Measurements from ENCODE around the gene GSTM2. TPM values are rescaled to one million over a fixed set of nuclear protein-coding genes. Genes with fewer than 3 reads are reported as not detected.
"Not testable (repeated sequence)": the region's sequence is repeated elsewhere in the genome, so short reads cannot be mapped to it uniquely, and the experiment has no call there.

Gene GSTM2
- total and polyA plus RNA-seq, 2 donors (not counting 3 experiments of a cell fraction or from before 2014, with no cell fraction given): 21.5 to 23.6 TPM

GRCh38 chr1:109685399-109685798 is 17.5 kb downstream of the GSTM2 start:
- H4K20me1 ChIP-seq (replicated peaks; ENCODE audit: control insufficient read depth, extremely low read depth, insufficient read depth, low read length); FAIRE-seq; H3K79me2 ChIP-seq (ENCODE audit: control insufficient read depth, insufficient read depth, low read length); H3K36me3 ChIP-seq (ENCODE audit: control insufficient read depth in 2 of 2, extremely low read depth in 1 of 2, insufficient read depth in 2 of 2, low read length in 2 of 2); H3K4me2 ChIP-seq (ENCODE audit: insufficient read depth, low read length); H3K4me1 ChIP-seq (ENCODE audit: control insufficient read depth, extremely low read depth, insufficient read depth, low read length); H2AFZ ChIP-seq (ENCODE audit: low read depth, low read length); intact Hi-C loops (cut with micrococcal nuclease); BruUV-seq (replicated peaks); DNase-seq (ENCODE audit: low read depth, low spot score); H3K9ac ChIP-seq (replicated peaks; ENCODE audit: extremely low read depth, insufficient read depth, low read length); CTCF ChIA-PET; H3K27me3 ChIP-seq (ENCODE audit: control insufficient read depth in 2 of 2, insufficient read depth in 2 of 2, low read length in 2 of 2); dilution Hi-C loops (cut with MboI; ENCODE audit: extremely low pct_ligation_motif_present, low sequenced_read_pairs); H3K27ac ChIP-seq (ENCODE audit: insufficient read depth, low read depth, low read length); POLR2A ChIA-PET; H3K9me3 ChIP-seq (replicated peaks; ENCODE audit: control insufficient read depth, insufficient read depth, low read length); H3K9me1 ChIP-seq (replicated peaks; ENCODE audit: control insufficient read depth, extremely low read depth, insufficient read depth, low read length); H3K4me3 ChIP-seq (replicated peaks in 1 of 3; ENCODE audit: insufficient read depth in 1 of 3, low read depth in 1 of 3, low read length in 3 of 3): not testable (repeated sequence)

GRCh38 chr1:109685890-109686289 is 18.0 kb downstream of the GSTM2 start:
- H2AFZ ChIP-seq (ENCODE audit: low read depth, low read length); H3K36me3 ChIP-seq (ENCODE audit: control insufficient read depth in 2 of 2, extremely low read depth in 1 of 2, insufficient read depth in 2 of 2, low read length in 2 of 2); H3K27me3 ChIP-seq (ENCODE audit: control insufficient read depth in 2 of 2, insufficient read depth in 2 of 2, low read length in 2 of 2); FAIRE-seq; H4K20me1 ChIP-seq (replicated peaks; ENCODE audit: control insufficient read depth, extremely low read depth, insufficient read depth, low read length); H3K27ac ChIP-seq (ENCODE audit: insufficient read depth, low read depth, low read length); CTCF ChIA-PET; BruUV-seq (replicated peaks); H3K4me1 ChIP-seq (ENCODE audit: control insufficient read depth, extremely low read depth, insufficient read depth, low read length); H3K4me2 ChIP-seq (ENCODE audit: insufficient read depth, low read length); H3K79me2 ChIP-seq (ENCODE audit: control insufficient read depth, insufficient read depth, low read length); POLR2A ChIA-PET; dilution Hi-C loops (cut with MboI; ENCODE audit: extremely low pct_ligation_motif_present, low sequenced_read_pairs); H3K9me1 ChIP-seq (replicated peaks; ENCODE audit: control insufficient read depth, extremely low read depth, insufficient read depth, low read length); intact Hi-C loops (cut with micrococcal nuclease); H3K9me3 ChIP-seq (replicated peaks; ENCODE audit: control insufficient read depth, insufficient read depth, low read length); DNase-seq (ENCODE audit: low read depth, low spot score); H3K9ac ChIP-seq (replicated peaks; ENCODE audit: extremely low read depth, insufficient read depth, low read length); H3K4me3 ChIP-seq (replicated peaks in 1 of 3; ENCODE audit: insufficient read depth in 1 of 3, low read depth in 1 of 3, low read length in 3 of 3): not testable (repeated sequence)

- H3K4me2 ChIP-seq (ENCODE audit: insufficient read depth, low read length); H3K9me1 ChIP-seq (replicated peaks; ENCODE audit: control insufficient read depth, extremely low read depth, insufficient read depth, low read length); BruUV-seq (replicated peaks); H3K9me3 ChIP-seq (replicated peaks; ENCODE audit: control insufficient read depth, insufficient read depth, low read length); dilution Hi-C loops (cut with MboI; ENCODE audit: extremely low pct_ligation_motif_present, low sequenced_read_pairs); intact Hi-C loops (cut with micrococcal nuclease); H3K27me3 ChIP-seq (ENCODE audit: control insufficient read depth in 2 of 2, insufficient read depth in 2 of 2, low read length in 2 of 2); H3K9ac ChIP-seq (replicated peaks; ENCODE audit: extremely low read depth, insufficient read depth, low read length); H3K79me2 ChIP-seq (ENCODE audit: control insufficient read depth, insufficient read depth, low read length); H3K4me3 ChIP-seq (replicated peaks in 1 of 3; ENCODE audit: insufficient read depth in 1 of 3, low read depth in 1 of 3, low read length in 3 of 3); H3K4me1 ChIP-seq (ENCODE audit: control insufficient read depth, extremely low read depth, insufficient read depth, low read length); H4K20me1 ChIP-seq (replicated peaks; ENCODE audit: control insufficient read depth, extremely low read depth, insufficient read depth, low read length); H3K36me3 ChIP-seq (ENCODE audit: control insufficient read depth in 2 of 2, extremely low read depth in 1 of 2, insufficient read depth in 2 of 2, low read length in 2 of 2); H2AFZ ChIP-seq (ENCODE audit: low read depth, low read length); H3K27ac ChIP-seq (ENCODE audit: insufficient read depth, low read depth, low read length); FAIRE-seq; DNase-seq (ENCODE audit: low read depth, low spot score): not testable (repeated sequence)
- CTCF ChIA-PET: interaction anchor here (0.8 to 3.2 kb wide), 13 partner anchors 31 to 297 kb away, joined by 3 to 45 read pairs (median 5); partner anchors contain the start of genes AHCYL1, GNAI3 and GSTM4
- POLR2A ChIA-PET: interaction anchor here (0.6 to 1.0 kb wide), 3 partner anchors 53 to 134 kb away, joined by 3 to 5 read pairs (median 5); no protein-coding TSS in a partner anchor
Measured at GRCh38 chr1:109687109-109687508, 19.3 kb downstream of the GSTM2 start.
